T-helper 2 cell (primary cell): ENCODE results near the gene ORC5.
"Not testable (repeated sequence)": the region's sequence is repeated elsewhere in the genome, so short reads cannot be mapped to it uniquely, and the experiment has no call there.

Experiments
- DNase-seq, 5 experiments: peaks; one replicate each; pipeline versions ENCODE4 v3.0.0 to v3.0.0-alpha.2; 2012 to 2022
- total RNA-seq, 2 donors: gene quantifications; one replicate each; lab custom pipeline; 2026; lab: John Stamatoyannopoulos, UW

ORC5 gene
- 9.4 to 20.5 reads per million in 2 donors for total RNA-seq

DNA sequence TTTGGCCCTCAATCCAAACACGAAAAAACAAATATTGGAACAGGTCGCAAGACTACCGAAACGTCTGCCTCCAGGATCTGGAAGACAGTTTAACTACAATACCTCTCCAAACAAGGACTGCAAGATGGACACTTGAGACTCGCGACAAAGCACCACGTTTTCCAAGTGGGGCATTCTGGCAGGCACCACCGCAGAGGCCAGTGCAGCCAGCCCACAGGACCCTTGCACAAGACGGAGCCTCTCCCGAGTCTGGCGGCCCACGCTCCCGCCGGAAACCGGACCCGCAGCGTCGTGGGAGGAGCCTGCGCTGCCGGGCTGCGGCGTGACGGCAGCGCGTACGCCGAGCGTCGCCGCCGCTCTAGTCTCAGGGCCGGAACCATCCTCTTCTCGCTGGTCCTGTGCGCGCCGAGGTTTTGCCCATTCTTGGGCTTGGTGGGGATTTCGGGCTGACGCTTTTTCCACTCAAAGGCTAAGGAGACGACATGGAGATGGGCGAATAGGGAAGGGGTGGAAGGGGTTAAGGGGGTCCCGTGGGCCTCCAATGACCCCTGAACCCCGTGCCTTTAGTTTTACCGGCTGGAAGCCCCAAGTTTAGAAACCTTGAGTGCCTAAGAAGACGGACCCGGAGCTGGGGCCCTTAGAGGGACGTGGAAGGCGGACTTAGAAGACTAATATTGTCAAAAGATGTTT lies at the start of gene ORC5:
Gene ORC5, minus strand, starts transcription at position 283 of the 690 bp plus-strand sequence. Its CDS starts 109 bp downstream, at position 174.
- peak; percentile 33 to 90 (median 65) for DNase-seq

DNA sequence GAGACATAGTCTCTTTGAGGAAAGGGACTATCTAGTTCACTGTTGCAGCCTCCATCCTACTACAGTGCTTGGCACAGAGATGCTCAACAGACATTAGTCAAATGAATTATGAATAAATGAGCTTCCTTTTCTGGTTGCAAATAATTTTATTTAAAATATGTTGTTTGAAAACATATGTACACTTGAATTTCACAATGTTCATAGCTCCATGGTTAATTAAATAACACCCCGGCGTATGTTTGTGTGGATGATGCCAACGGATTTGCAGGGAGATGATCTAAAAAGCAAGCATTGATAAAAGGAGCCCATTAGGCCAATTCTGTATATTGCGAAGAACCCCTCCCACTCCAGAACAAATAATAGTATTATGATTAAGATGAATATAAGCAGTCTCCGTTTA lies 47.8 kb upstream of the ORC5 start:
- DNase-seq = no peak

DNA sequence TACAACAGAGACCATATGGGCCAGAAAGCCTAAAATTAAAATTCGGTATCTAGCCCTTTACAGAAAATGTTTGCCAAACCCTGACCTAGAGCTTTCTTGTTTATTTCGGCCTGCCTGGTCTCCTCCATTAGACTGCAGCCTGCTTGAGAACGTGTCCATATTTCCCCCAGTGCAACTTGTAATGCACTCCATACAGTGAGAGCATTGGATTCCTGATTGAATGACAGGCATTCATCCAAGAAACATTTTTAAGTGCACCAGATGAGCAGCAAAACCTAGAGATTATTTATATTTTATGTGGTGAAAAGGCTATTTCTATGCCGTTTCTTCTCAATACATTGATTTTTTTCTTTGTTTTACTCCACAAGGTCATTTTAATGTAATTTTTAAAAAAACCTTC lies 47.4 kb upstream of the ORC5 start:
- no peak for DNase-seq

GRCh38 chr7:104254696-104255095 lies 46.9 kb upstream of the ORC5 start:
- no peak for DNase-seq

- no peak for DNase-seq
Measured at GRCh38 chr7:104252409-104253134, 44.8 kb upstream of the ORC5 start.

GRCh38 chr7:104242638-104243037 lies 34.8 kb upstream of the ORC5 start:
- DNase-seq = no peak

- DNase-seq = no peak
Measured at GRCh38 chr7:104241538-104242209, 33.9 kb upstream of the ORC5 start.

- DNase-seq = no peak
Measured at GRCh38 chr7:104241135-104241534, 33.3 kb upstream of the ORC5 start.

- no peak for DNase-seq
Measured at GRCh38 chr7:104240401-104240800, 32.6 kb upstream of the ORC5 start.

DNA sequence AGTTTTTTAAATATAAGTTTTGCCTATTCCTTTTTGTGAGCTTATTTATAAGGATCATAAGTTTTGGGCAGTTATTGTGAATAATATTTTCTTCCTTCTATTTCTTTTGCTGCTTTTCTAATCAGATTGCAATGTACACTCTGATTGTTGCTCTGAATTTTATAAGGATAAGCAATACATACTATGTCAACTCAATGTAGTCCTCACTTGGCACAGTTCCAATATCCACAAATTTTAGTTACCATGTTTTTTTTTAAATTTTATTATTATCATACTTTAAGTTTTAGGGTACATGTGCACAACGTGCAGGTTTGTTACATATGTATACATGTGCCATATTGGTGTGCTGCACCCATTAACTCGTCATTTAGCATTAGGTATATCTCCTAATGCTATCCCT lies 27.2 kb upstream of the ORC5 start:
- not testable (repeated sequence) for DNase-seq

DNA sequence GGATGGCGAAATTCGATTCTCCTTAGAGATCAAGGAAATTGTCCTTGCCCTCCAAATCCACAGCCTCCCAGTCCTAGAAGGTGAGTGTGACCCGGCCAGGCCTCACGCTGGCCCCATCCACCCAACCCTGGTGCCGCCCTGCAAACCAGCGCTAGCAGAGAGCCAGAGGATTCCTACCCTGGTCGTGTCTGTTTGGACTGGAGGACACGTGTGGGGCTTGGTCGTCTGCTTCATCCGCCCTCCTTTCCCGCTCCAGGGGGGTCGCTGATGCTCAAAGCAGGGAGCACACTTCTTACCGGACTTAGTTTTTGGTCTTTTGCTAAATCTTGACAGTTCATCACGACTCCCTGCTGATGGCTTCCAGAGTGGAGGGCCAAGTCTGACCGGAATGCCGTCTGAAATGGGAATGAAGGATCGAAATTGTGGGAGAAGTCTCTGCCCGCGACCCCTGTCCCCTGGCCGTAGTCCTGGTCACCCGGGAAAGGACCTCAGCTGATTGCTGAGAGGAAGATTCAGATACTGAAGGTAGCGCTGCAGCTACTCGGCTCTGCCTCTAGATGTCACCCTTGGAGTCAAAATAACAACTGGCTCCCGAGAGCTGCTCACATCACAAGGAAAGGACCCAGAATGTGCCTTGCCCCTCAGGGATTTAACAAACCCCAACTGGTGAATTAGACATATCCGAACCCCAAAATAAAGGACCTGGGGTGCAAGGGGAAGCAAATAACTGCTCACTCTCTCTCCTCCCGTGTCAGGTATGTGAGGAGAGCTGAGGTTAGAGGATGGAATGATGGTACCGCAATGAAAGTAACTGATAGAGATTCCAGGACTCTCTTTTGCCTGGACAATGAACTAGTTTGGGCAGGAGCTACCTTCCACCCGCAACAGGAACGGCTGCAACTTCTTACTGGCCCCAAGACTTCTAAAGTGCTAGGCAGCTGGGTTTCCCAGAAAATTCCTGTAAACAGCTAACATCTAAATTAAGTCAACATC lies 23.5 kb upstream of the ORC5 start:
- DNase-seq = peak in 3 of 5 experiments; percentile 4 to 46 (median 5)

DNA sequence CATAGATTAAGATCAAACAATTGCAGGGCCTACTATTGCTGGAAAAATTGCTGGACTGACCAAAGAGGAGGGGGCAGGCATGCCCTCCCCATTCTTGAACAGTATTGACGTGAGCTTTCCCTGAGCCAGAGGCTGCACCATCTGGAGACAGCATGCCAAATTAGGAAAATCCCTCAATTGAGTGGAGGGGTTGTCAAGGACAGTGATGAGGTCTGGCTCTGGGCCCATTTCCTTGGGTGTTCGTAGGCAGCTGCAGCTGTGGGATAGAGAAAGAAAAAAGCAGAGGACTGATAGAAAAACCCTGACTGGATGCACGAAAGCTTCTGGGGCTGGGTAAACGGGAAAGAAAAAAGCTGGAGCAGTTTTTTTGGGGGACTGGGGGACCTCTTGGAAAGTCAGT lies 22.8 kb upstream of the ORC5 start:
- DNase-seq = no peak

GRCh38 chr7:104228442-104228841 lies 20.6 kb upstream of the ORC5 start:
- no peak for DNase-seq

DNA sequence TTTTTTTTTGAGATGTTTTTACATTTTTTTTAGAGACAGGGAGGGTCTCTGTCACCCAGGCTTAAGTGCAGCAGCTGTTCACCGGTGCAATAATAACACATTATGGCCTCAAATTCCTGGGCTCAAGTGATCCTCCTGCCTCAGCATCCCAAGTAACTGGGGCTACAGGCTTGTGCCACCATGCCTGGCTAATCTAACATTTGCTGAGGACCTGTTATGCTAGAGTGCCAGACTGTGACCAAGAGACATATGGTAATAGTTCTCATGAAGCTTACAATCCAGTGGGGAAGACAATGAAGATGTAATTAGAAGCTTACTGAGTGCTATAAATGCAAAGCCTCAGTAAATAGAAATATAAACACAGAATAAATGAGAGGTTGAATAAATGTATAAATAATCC lies 17.6 kb upstream of the ORC5 start:
- no peak for DNase-seq

DNA sequence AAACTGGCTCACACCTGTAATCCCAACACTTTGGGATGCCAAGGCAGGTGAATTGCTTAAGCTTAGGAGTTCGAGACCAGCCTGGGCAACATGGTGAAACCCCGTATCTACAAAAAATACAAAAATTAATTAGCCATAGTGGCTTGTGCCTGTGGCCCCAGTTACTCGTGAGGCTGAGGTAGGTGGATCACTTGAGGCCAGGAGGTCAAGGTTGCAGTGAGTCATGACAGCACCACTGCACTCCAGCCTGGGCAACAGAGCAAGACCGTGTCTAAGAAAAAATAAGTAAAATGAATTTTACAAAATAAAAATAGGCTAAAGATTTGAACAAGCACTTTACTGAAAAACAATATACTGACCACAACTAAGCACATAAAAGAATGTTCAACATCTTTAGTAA lies 9.8 kb upstream of the ORC5 start:
- DNase-seq = no peak

DNA sequence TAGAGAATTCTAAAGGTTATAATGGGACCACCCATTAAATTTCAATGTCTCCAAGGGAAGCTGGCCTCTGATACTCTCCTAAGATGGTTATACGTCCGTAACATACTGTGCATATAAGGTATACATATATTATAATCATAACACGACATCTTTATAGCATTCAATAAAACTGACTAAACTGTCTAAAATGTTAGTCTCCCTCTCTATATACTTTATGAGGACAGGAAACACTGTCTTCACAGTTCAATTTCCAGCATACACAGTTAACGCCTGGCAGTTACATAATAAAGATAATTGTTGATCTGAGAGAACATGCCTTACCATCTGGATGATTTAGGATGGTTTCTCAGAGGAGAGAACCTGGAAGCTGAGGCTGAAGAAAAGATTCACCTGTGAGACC lies 1.2 kb upstream of the ORC5 start:
- DNase-seq = no peak

GRCh38 chr7:104208421-104208780 lies 588 bp upstream of the ORC5 start:
- DNase-seq = no peak

- DNase-seq = peak in 2 of 5 experiments; percentile 28 to 56
Measured at GRCh38 chr7:104207348-104207730, 474 bp downstream of the ORC5 start.

DNA sequence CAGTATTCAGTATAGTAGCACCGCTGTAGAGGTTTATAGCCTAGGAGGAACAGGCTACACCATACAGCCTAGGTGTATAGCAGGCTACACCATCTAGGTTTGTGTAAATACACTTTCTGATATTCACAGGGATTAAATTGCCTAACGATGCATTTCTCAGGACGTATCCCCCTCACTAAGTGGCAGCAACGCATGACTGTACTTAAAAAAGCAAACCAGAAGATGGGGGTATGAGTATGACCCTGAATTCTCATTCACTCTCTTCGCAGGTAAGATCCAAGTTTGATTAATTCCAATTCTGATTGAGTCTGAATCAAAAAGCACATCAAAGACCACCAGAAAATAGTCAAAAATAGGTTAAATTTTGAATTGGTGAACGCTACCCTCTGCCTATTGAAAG lies 972 bp downstream of the ORC5 start:
- DNase-seq = peak in 1 of 5 experiments; percentile 9

- DNase-seq = peak in 1 of 5 experiments; percentile 37
Measured at GRCh38 chr7:104198673-104199278, 9.0 kb downstream of the ORC5 start.

DNA sequence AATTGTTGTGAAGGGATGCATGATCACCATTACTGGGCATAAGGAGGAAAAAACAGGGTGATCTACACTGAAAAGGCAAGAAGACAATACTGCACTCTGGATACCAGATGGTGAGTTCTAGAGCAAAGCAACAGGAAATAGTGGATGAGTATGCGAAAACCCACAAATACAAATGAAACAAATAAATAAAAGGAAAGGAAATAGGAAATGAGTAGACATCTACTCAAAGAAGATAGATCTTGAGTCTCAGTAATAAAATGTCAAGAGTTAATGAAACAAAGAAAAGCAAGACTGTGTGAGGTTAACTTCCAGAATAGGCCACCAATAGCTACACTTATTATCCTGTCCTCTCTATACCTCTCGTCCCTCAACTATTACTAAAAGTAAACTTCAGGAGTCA lies 11.7 kb downstream of the ORC5 start:
- DNase-seq = peak in 1 of 5 experiments; percentile 80

GRCh38 chr7:104192434-104192833 lies 15.4 kb downstream of the ORC5 start:
- no peak for DNase-seq
